GM13976 (cell line): ENCODE data around the gene ECE2.
A peak's percentile ranks its signal among the peaks of the same experiment; 100 is the strongest.

Source experiments
- DNase-seq: peaks from one replicate; pipeline ENCODE4 v3.0.0; 2012; ENCODE audit warnings: low spot score
- in situ Hi-C: fragments of 300-500 bp; cut with MboI; formaldehyde crosslinking; loops from one replicate; pipeline ENCODE4 v1.12.0; 2022; ENCODE audit warnings: low sequenced_read_pairs, mixed read lengths, inconsistent platforms; ENCODE audit not compliant: unreplicated experiment
- TF ChIP-seq, protein P1 (sequence below): IDR thresholded peaks from 2 replicates; pipeline ENCODE4 v1.5.1; 2012; ENCODE audit warnings: borderline replicate concordance, mild to moderate bottlenecking; ENCODE audit not compliant: insufficient read depth; ENCODE audit errors: extremely low read depth, missing control alignments, control extremely low read depth

The ECE2 gene

DNA sequence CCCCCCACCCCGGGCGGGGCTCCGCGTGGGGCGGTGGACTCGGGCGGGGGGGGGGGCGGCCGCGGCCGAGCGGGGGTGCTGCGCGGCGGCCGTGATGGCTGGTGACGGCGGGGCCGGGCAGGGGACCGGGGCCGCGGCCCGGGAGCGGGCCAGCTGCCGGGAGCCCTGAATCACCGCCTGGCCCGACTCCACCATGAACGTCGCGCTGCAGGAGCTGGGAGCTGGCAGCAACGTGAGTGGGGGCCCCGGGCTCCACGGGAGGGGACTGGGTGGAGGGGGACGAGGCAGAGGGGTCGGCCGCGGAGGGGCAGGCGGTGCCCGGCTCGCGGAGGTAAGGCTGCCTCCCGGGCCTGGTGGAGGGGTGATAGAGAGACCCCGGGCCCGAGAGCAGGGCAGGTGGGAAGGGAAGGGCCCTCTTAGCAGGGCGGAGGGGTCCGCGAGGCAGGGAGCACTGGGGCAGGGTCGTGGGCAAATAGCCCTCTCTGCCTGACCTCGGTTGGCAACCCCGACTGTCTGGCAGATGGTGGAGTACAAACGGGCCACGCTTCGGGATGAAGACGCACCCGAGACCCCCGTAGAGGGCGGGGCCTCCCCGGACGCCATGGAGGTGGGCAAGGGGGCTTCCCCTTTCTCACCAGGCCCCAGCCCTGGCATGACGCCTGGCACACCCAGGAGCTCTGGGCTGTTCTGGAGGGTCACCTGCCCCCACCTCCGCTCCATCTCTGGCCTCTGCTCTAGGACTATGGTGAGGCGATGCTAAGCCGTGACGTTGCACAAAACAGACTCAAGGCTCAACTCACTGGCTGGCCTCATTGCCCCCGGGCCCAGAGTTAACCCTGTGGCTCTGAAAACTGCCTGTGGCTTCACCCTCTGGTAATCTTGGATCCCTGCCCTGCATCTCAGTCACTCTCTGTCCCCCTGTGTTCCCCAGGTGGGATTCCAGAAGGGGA, at the start of gene ECE2:
ECE2 (plus strand) TSS at position 62 of the 950 bp plus-strand sequence; CDS start at position 194, 132 bp downstream.
- DNase-seq = no peak
- TF ChIP-seq, protein P1, sequence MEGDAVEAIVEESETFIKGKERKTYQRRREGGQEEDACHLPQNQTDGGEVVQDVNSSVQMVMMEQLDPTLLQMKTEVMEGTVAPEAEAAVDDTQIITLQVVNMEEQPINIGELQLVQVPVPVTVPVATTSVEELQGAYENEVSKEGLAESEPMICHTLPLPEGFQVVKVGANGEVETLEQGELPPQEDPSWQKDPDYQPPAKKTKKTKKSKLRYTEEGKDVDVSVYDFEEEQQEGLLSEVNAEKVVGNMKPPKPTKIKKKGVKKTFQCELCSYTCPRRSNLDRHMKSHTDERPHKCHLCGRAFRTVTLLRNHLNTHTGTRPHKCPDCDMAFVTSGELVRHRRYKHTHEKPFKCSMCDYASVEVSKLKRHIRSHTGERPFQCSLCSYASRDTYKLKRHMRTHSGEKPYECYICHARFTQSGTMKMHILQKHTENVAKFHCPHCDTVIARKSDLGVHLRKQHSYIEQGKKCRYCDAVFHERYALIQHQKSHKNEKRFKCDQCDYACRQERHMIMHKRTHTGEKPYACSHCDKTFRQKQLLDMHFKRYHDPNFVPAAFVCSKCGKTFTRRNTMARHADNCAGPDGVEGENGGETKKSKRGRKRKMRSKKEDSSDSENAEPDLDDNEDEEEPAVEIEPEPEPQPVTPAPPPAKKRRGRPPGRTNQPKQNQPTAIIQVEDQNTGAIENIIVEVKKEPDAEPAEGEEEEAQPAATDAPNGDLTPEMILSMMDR = no peak
- in situ Hi-C loops = no loop called here

DNA sequence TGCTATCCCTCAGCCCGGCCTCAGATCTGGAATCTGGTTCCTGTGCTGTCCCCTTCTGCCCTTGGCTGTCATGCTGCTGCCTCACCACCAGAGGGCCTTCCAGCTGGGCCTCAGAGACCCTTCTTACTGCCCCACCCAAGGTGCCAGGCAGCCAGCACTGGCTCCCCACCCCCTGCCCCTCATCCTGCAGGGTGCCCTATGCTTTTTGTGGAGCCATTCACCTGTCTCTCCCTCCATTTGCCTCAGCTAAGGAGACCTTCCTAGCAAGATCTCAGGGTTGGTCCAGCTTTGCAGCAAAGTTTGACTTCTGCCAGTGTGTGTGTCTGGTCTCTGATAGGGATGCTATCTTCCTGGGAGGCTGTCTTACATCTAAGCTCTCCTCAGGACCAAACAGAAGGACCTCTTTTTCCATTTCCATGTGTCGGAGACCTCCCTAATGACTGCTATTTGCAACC, 48.3 kb upstream of the ECE2 start:
- TF ChIP-seq, protein P1 = peak; percentile 86
- DNase-seq = peak; percentile 80
- in situ Hi-C loops = loop anchor here (25.0 kb wide), 1 partner anchor 340 kb away; the partner anchor contains the start of gene PARL

DNA sequence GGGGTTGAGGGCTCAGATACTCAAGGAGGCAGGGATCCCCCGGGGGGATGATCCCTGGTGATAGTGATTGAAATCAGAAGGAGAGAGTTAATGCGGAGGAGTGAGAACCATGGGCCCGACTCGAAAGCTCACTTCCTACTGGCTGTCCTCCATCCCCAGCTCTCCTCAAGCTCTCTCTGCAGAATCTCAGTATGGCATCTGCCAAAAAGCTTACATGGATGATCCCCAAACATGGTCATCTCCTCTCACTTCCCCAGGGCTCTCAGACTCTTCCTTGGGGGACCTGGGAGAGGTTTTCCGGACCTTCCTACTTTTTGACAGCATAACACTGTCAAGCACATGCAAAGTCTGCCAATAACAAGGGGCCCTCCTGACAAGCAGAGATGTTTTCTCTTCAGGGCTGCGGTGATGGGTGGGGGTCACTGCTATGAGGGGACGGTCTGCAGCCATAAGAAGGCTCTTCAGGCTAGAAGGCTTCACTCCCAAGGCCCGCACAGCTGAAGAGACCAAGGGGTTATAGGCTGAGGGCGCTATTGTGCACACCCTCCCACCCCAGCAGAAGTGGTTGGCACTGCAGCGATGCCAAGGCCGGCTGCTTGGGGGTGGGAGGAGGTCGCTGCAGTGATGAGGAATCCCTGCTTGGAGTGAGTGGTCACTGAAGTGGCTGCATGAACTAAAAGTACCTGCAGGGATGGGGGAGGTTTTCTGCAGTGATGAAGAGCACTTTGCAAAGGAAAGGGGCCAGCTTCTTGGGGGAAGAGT, 47.3 kb upstream of the ECE2 start:
- peak; percentile 37 for DNase-seq
- TF ChIP-seq, protein P1 = no peak
- in situ Hi-C loops = loop anchor here (25.0 kb wide), 1 partner anchor 341 kb away; the partner anchor contains the start of gene PARL

DNA sequence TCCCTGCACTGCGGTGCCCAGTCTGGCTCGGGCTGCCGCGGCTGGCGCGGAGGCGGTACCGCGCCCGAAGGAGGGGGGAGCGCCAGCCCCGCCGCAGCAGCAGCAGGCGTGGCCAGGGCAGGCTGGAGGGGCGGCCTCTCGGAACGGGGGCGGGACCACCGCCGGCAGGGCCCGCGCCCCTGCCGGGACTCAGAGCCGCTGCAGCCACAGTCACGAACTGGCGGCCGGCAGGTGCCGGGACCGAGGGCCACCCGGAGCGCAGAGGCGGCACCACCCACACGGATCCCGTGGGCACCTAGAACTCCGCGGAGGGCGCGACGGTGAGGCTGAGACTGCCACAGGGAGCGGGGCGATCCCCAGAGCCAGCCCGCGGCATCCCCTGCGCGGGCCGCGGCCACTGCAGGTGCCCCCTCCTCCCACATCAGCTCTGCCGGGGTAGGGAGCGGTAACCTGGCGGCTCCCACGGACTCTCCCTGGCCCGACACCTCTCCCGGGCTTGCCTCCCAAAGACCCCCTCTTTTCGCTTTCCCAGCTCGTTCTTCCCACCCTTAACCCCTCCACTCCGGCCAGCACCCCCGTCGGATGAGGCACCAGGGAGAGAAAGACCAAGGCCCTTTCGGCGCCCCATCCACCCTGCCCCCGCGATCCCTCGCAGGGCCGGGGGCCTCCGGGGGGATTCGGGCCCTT, 46.3 kb upstream of the ECE2 start, which contains the start of gene VWA5B2:
VWA5B2 (plus strand) TSS at position 192 of the 687 bp plus-strand sequence. CDS start 944 bp downstream, outside the sequence.
- in situ Hi-C loops = loop anchor here (25.0 kb wide), 1 partner anchor 342 kb away; the partner anchor contains the start of gene PARL
- DNase-seq = peak; percentile 94
- TF ChIP-seq, protein P1 = no peak

DNA sequence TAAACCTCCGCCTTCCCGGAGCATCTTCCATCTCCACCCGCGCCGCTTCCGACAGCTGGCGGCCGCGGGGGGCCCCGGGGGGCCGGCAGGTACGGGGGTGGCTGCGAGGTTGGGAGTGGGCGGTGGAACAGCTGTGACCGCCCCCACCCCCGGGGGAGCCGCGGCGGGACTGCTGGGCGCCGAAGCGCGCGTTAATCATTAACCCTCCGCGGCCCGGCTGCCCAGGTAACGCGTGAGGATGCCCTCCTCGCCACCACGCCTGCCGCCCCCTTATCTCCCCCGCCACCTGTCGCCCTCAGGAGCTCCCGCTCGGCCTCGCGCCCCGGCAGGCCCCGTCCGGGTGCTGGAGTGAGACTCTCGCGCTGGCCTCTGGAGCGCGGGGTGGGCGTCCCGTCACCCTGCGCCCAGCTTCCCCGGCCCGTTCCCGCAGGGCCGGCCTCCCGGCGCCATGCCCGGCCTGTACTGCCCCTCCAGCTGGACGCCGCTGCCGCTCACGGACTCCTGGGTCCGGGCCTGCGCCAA, 45.7 kb upstream of the ECE2 start:
- peak; percentile 60 for DNase-seq
- in situ Hi-C loops = loop anchor here (25.0 kb wide), 1 partner anchor 343 kb away; the partner anchor contains the start of gene PARL
- TF ChIP-seq, protein P1 = no peak
